ENCODE data around the gene SPDYE4.

GRCh38 chr17:8806926-8807550 lies 48.7 kb upstream of the SPDYE4 start:
- TF ChIP-seq CTCF (IDR thresholded peaks at IDR 0.05) (no peak), POLR2A (IDR thresholded peaks at IDR 0.05) (no peak)
